WTC11 (cell line): Measurements from ENCODE around the gene SLC25A46.

Experiments used
- ARID4B ChIP-seq: sonication (generic); formaldehyde crosslinking; IDR thresholded peaks from 2 replicates; pipeline ENCODE4 v1.8.0; 2023; ENCODE audit warnings: missing genetic modification reagents, mild to moderate bottlenecking, borderline replicate concordance
- ATF2 ChIP-seq: sonication (generic); formaldehyde crosslinking; IDR thresholded peaks from 2 replicates; pipeline ENCODE4 v1.8.1; 2022; ENCODE audit warnings: low read depth, missing genetic modification reagents, borderline replicate concordance
- ATF6 ChIP-seq: sonication (generic); formaldehyde crosslinking; IDR thresholded peaks from 2 replicates; pipeline ENCODE4 v1.8.1; 2023; ENCODE audit warnings: mild to moderate bottlenecking, missing genetic modification reagents
- CBFB ChIP-seq: sonication (generic); formaldehyde crosslinking; IDR thresholded peaks from 2 replicates; pipeline ENCODE4 v1.8.1; 2022; ENCODE audit warnings: mild to moderate bottlenecking, low read depth, missing genetic modification reagents
- CTCF ChIP-seq: fragments of 200-600 bp; IDR thresholded peaks from 2 replicates; pipeline ENCODE4 v1.8.0; 2022; ENCODE audit warnings: antibody characterized with exemption
- ESRRA ChIP-seq: sonication (generic); formaldehyde crosslinking; IDR thresholded peaks from 2 replicates; pipeline ENCODE4 v1.8.1; 2022; ENCODE audit warnings: mild to moderate bottlenecking, missing genetic modification reagents, borderline replicate concordance
- GABPB1 ChIP-seq: sonication (generic); formaldehyde crosslinking; IDR thresholded peaks from 2 replicates; pipeline ENCODE4 v1.8.1; 2023; ENCODE audit warnings: mild to moderate bottlenecking, missing genetic modification reagents
- HMGXB4 ChIP-seq: sonication (generic); formaldehyde crosslinking; IDR thresholded peaks from 2 replicates; pipeline ENCODE4 v1.8.1; 2023; ENCODE audit warnings: mild to moderate bottlenecking, moderate library complexity, missing genetic modification reagents
- MAX ChIP-seq: sonication (generic); formaldehyde crosslinking; IDR thresholded peaks from 2 replicates; pipeline ENCODE4 v1.8.0; 2022; ENCODE audit warnings: mild to moderate bottlenecking, missing genetic modification reagents
- SP1 ChIP-seq: sonication (generic); formaldehyde crosslinking; conservative IDR thresholded peaks from 2 replicates; pipeline ENCODE4 v1.8.1; 2022; ENCODE audit warnings: missing genetic modification reagents
- ZNF121 ChIP-seq: sonication (generic); formaldehyde crosslinking; IDR thresholded peaks from 2 replicates; pipeline ENCODE4 v1.8.0; 2023; ENCODE audit warnings: missing genetic modification reagents
- ZNF219 ChIP-seq: sonication (generic); formaldehyde crosslinking; IDR thresholded peaks from 2 replicates; pipeline ENCODE4 v1.8.0; 2023; ENCODE audit warnings: missing genetic modification reagents, mild to moderate bottlenecking, borderline replicate concordance

GRCh38 chr5:110703481-110703880, 35.3 kb upstream of the SLC25A46 start:
- TF ChIP-seq CTCF (no peak), CBFB (no peak), SP1 (CRISPR knock-in tag) (no peak), GABPB1 (no peak), HMGXB4 (CRISPR knock-in tag) (no peak), ARID4B (CRISPR knock-in tag) (no peak), MAX (CRISPR knock-in tag) (no peak), ZNF219 (CRISPR knock-in tag) (no peak), ATF6 (CRISPR knock-in tag) (no peak), ESRRA (no peak), ATF2 (no peak), ZNF121 (CRISPR knock-in tag) (no peak)
